ENCODE data around the gene ZSCAN10. TPM values are rescaled to one million over a fixed set of nuclear protein-coding genes. Genes with fewer than 3 reads are reported as not detected.

Gene ZSCAN10
- total and polyA plus RNA-seq, 2 of the 13 experiments (the other 11 are each of a cell fraction or from before 2014, with no cell fraction given) = not detected

GRCh38 chr16:3059041-3059722 lies 39.9 kb downstream of the ZSCAN10 start (continued):
- no peak; the same call in 1 of the 2 replicates for TF ChIP-seq ZBTB3 (CRISPR knock-in tag; IDR thresholded peaks at IDR 0.05; ENCODE audit: borderline replicate concordance, low read depth)
- 0 out of 2 replicates have a peak, but pooled peaks have one; percentile 50 for TF ChIP-seq ZSCAN20 (CRISPR knock-in tag; IDR thresholded peaks at IDR 0.05; ENCODE audit: borderline replicate concordance)
- peak; percentile 42; the same call in 1 of the 2 replicates for TF ChIP-seq ZNF124 (CRISPR knock-in tag; IDR thresholded peaks at IDR 0.05)
- TF ChIP-seq, protein P1, sequence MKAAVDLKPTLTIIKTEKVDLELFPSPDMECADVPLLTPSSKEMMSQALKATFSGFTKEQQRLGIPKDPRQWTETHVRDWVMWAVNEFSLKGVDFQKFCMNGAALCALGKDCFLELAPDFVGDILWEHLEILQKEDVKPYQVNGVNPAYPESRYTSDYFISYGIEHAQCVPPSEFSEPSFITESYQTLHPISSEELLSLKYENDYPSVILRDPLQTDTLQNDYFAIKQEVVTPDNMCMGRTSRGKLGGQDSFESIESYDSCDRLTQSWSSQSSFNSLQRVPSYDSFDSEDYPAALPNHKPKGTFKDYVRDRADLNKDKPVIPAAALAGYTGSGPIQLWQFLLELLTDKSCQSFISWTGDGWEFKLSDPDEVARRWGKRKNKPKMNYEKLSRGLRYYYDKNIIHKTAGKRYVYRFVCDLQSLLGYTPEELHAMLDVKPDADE (CRISPR knock-in tag; IDR thresholded peaks at IDR 0.05) = no peak
- peak; percentile 47; the same call in 1 of the 2 replicates for TF ChIP-seq PITX1 (CRISPR knock-in tag; IDR thresholded peaks at IDR 0.05)
- TF ChIP-seq NPAS2 (CRISPR knock-in tag; IDR thresholded peaks at IDR 0.05; ENCODE audit: borderline replicate concordance) = no peak
- peak; percentile 66; the same call in 1 of the 2 replicates for TF ChIP-seq KAT8 (CRISPR knock-in tag; IDR thresholded peaks at IDR 0.05)
- 0 out of 2 replicates have a peak, but pooled peaks have one; percentile 24 for TF ChIP-seq ZNF160 (CRISPR knock-in tag; IDR thresholded peaks at IDR 0.05)
- no peak for TF ChIP-seq IRX3 (CRISPR knock-in tag; IDR thresholded peaks at IDR 0.05; ENCODE audit: borderline replicate concordance, low read depth)
- no peak; the same call in 1 of the 2 replicates for TF ChIP-seq CEBPG (CRISPR knock-in tag; IDR thresholded peaks at IDR 0.05)
- peak; percentile 36; the same call in 1 of the 2 replicates for TF ChIP-seq BCL6 (CRISPR knock-in tag; IDR thresholded peaks at IDR 0.05)
- 0 out of 2 replicates have a peak, but pooled peaks have one; percentile 79 for TF ChIP-seq ZNF431 (CRISPR knock-in tag; IDR thresholded peaks at IDR 0.05; ENCODE audit: borderline replicate concordance, low read depth)
- no peak for TF ChIP-seq HNF1A (IDR thresholded peaks at IDR 0.05; ENCODE audit: low read depth)
- peak; percentile 82; the same call in 1 of the 2 replicates for TF ChIP-seq HNF1A (CRISPR knock-in tag; IDR thresholded peaks at IDR 0.05; ENCODE audit: borderline replicate concordance)
- TF ChIP-seq, protein P2, sequence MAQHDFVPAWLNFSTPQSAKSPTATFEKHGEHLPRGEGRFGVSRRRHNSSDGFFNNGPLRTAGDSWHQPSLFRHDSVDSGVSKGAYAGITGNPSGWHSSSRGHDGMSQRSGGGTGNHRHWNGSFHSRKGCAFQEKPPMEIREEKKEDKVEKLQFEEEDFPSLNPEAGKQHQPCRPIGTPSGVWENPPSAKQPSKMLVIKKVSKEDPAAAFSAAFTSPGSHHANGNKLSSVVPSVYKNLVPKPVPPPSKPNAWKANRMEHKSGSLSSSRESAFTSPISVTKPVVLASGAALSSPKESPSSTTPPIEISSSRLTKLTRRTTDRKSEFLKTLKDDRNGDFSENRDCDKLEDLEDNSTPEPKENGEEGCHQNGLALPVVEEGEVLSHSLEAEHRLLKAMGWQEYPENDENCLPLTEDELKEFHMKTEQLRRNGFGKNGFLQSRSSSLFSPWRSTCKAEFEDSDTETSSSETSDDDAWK (CRISPR knock-in tag; IDR thresholded peaks at IDR 0.05) = no peak
- no peak for TF ChIP-seq TGIF2 (CRISPR knock-in tag; IDR thresholded peaks at IDR 0.05)
- peak; percentile 84 for TF ChIP-seq GABPB1 (CRISPR knock-in tag; IDR thresholded peaks at IDR 0.05)
- TF ChIP-seq ZFP90 (CRISPR knock-in tag; IDR thresholded peaks at IDR 0.05; ENCODE audit: borderline replicate concordance) = peak; percentile 88; the same call in 1 of the 2 replicates
- no peak for TF ChIP-seq CERS6 (CRISPR knock-in tag; IDR thresholded peaks at IDR 0.05)
- 0 out of 2 replicates have a peak, but pooled peaks have one; percentile 36 for TF ChIP-seq ZNF253 (CRISPR knock-in tag; IDR thresholded peaks at IDR 0.05; ENCODE audit: borderline replicate concordance)
- TF ChIP-seq TCF12 (IDR thresholded peaks at IDR 0.05) = no peak
- 0 out of 2 replicates have a peak, but pooled peaks have one; percentile 42 for TF ChIP-seq TCF12 (CRISPR knock-in tag; IDR thresholded peaks at IDR 0.05)
- no peak for TF ChIP-seq ZNF530 (CRISPR knock-in tag; IDR thresholded peaks at IDR 0.05; ENCODE audit: low read depth)
